Activated naive CD8-positive, alpha-beta T cell (primary cell): ENCODE measurements around the gene CLPTM1L.

Experiments
- H3K27ac Mint-ChIP-seq: one replicate; pipeline ENCODE4 v1.8.0; 2021; ENCODE audit warnings: mixed read lengths
- H3K27me3 Mint-ChIP-seq: one replicate; pipeline ENCODE4 v1.8.0; 2021; ENCODE audit warnings: mixed read lengths
- H3K36me3 Mint-ChIP-seq: one replicate; pipeline ENCODE4 v1.8.0; 2021; ENCODE audit warnings: mixed read lengths
- H3K4me1 Mint-ChIP-seq: one replicate; pipeline ENCODE4 v1.8.0; 2021; ENCODE audit warnings: low read depth, mixed read lengths
- H3K4me3 Mint-ChIP-seq: one replicate; pipeline ENCODE4 v1.8.0; 2021; ENCODE audit warnings: mild to moderate bottlenecking, mixed read lengths
- H3K9me3 Mint-ChIP-seq: one replicate; pipeline ENCODE4 v1.8.0; 2021; ENCODE audit warnings: low read depth, mixed read lengths

Gene CLPTM1L

DNA sequence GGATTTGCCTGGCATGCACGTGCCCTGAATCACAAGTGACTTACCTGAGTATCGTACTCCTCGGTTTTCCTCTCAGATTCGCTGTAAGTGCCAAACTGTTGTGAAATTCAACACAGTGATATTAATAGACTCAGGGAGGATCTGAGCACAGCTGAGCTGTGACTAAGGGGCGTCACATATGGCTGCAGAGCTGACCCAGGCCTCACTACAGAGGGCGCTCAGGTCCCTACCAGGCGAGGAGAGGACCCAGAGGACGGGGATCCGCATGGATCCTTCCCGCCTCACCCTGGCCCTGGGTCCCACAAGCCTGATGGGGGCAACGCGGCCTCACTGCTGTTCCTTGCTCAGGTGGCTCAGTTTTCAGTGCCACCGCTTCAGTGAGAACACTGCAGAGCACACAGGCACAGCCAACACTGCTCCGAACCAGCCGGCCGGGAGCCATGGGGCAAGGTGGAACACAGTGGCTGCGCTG is 20.1 kb downstream of the CLPTM1L start:
- no peaks in the 10 kb centered on the region for H3K36me3 Mint-ChIP-seq
- H3K27me3 Mint-ChIP-seq, result no peaks in the 10 kb centered on the region
- H3K4me3 Mint-ChIP-seq, result no peak overlapping the region
- no peak overlapping the region for H3K27ac Mint-ChIP-seq
- H3K9me3 Mint-ChIP-seq, result no peaks in the 10 kb centered on the region
- H3K4me1 Mint-ChIP-seq, result peaks cover 5% of the 10 kb centered on the region

DNA sequence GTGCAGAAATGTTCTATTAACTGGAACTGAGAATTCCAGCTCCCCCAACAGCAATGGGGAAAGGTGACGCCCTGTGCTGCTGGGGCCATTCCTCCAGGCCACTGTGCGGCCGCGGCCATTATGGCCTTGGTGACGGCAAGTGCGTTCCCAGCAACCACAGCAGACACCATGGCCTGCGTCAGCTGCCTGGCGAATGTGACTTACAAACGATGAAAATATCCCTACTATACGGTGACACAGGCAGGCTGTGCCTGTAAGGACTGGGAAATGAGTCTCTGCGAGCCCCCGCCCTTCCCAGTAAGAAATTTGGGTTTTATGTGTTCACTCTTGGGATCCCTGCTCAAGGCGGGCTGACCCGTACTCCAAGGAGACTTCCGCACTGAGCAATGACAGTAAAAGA is 20.6 kb downstream of the CLPTM1L start:
- Mint-ChIP-seq H3K27ac (no peak overlapping the region), H3K4me1 (peaks cover 5% of the 10 kb centered on the region), H3K9me3 (no peaks in the 10 kb centered on the region), H3K36me3 (no peaks in the 10 kb centered on the region), H3K4me3 (no peak overlapping the region), H3K27me3 (no peaks in the 10 kb centered on the region)

- H3K27ac Mint-ChIP-seq, result no peak overlapping the region
- H3K4me1 Mint-ChIP-seq, result peaks cover 4% of the 10 kb centered on the region
- no peaks in the 10 kb centered on the region for H3K27me3 Mint-ChIP-seq
- no peaks in the 10 kb centered on the region for H3K9me3 Mint-ChIP-seq
- H3K36me3 Mint-ChIP-seq, result no peaks in the 10 kb centered on the region
- H3K4me3 Mint-ChIP-seq, result no peak overlapping the region
These were observed 21.1 kb downstream of the CLPTM1L start for GRCh38 chr5:1323803-1324173.

DNA sequence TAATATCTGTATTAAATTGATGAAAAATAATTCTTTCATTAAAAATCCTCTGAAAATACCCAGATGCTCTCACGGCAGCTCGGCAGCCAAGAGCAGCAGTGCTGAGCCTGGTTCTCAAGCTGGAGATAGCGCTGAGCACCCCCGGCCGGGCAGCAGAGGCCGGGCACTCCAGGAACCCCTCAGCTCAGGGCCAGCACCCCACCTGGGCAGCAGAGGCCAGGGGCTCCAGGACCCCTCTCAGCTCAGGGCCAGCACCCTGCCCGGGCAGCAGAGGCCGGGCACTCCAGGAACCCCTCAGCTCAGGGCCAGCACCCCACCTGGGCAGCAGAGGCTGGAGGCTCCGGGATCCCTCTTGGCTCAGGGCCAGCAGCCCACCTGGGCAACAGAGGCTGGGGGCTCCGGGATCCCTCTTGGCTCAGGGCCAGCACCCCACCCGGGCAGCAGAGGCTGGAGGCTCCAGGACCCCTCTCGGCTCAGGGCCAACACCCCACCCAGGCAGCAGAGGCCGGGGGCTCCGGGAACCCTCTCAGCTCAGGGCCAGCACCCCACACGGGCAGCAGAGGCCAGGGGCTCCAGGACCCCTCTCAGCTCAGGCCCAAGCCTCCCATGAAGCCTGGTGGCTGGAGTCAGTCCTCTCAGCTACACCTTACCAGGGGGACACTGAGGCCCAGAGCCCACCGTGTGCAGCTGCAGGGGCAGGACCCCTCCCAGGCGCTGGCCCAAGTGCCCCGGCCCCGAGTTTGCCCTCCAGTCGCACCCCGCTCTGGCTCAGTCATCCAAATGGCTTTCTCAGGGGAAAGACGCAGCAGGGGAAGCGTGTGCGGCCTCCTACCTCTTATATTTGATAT is 21.7 kb downstream of the CLPTM1L start:
- Mint-ChIP-seq H3K9me3 (no peaks in the 10 kb centered on the region), H3K27ac (no peak overlapping the region), H3K4me1 (no peaks in the 10 kb centered on the region), H3K36me3 (no peaks in the 10 kb centered on the region), H3K4me3 (no peak overlapping the region), H3K27me3 (no peaks in the 10 kb centered on the region)

DNA sequence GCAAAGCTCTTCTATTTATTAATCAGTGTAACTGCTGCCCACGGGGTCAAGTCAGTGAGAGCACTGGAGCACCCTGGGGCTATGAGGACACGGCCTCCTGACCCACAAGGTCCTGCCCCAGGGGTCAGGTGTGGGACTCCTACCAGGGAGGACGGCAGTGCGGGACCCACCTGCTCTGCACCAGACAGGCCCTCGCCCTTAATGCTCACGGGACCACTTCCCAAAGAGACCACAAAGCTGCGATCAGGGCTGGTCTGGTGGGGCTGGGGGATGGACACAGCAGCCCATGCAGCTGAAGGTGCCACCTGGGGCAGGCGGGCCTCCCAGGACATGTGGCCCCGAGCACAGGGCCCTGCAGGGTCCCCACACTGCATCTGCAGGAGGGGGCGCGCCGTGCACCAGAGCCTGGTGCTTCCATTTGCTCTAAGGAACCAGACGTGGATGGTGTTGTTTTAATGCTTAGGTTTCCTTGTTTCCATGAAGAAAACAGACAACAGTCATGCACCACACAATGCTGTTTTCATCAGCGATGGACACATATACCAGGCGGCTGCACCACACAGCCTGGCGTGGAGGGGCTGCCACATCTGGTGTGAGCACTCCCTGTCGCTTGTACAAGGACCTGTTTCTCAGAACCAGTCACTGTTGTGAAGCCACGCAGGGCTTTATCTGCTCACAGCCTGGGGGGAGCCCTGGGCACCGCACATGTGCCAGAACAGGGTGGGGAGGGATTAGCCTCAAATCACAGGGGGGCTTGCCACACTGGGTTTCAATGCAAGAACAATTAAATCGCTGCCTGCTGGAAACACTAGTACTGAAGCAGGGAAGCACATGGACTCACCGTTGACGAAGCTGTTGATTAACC is 22.6 kb downstream of the CLPTM1L start:
- Mint-ChIP-seq H3K27ac (no peak overlapping the region), H3K9me3 (no peaks in the 10 kb centered on the region), H3K4me1 (peaks cover 4% of the 10 kb centered on the region), H3K27me3 (no peaks in the 10 kb centered on the region), H3K36me3 (no peaks in the 10 kb centered on the region), H3K4me3 (no peak overlapping the region)

- Mint-ChIP-seq H3K4me1 (peaks cover 10% of the 10 kb centered on the region), H3K27me3 (no peaks in the 10 kb centered on the region), H3K9me3 (no peaks in the 10 kb centered on the region), H3K4me3 (no peak overlapping the region), H3K27ac (no peak overlapping the region), H3K36me3 (no peaks in the 10 kb centered on the region)
These were observed 23.3 kb downstream of the CLPTM1L start for GRCh38 chr5:1321576-1321975.

DNA sequence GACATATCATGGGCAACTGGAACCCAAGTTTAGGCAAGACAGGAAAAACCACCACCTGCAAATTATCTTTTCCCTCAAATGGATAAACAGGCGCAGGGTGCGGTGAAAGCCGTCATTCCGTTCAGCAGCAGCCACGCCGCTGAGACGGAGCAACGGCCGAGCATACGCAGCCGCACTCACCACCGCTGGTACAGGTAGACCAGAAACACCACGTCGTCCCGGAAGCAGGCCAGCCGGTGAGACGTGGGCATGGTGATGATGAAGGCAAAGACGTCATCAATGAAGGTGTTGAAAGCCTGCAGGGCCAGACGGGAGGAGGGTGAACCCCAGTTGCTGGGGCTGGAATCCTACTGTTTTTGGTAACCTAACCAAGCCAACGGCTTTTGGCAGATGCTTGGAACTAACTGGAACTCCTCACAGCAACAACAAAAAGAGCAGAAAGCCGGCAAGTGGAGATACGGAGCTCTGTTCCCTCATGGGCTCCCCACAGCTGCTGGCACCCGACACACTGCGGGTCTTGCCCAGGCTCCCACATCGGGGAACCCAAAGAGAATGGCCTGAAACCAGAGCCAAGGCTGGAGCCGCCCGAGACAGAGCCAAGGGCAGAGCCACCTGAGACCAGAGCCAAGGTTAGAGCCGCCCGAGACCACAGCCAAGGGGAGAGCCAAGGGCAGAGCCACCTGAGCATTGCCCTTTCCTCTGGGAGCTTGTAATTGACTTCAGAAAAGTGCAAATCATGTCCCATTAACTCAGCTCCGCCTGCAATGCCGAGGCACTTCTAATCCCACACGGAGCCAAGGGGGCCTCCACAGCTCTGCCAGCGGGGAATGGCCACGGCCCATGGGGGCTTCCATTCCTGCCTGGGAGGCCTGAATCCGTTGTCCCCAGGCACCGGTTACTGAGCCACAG is 24.2 kb downstream of the CLPTM1L start:
- Mint-ChIP-seq H3K4me1 (peaks cover 18% of the 10 kb centered on the region), H3K36me3 (no peaks in the 10 kb centered on the region), H3K4me3 (no peak overlapping the region), H3K27me3 (no peaks in the 10 kb centered on the region), H3K27ac (no peak overlapping the region), H3K9me3 (no peaks in the 10 kb centered on the region)

DNA sequence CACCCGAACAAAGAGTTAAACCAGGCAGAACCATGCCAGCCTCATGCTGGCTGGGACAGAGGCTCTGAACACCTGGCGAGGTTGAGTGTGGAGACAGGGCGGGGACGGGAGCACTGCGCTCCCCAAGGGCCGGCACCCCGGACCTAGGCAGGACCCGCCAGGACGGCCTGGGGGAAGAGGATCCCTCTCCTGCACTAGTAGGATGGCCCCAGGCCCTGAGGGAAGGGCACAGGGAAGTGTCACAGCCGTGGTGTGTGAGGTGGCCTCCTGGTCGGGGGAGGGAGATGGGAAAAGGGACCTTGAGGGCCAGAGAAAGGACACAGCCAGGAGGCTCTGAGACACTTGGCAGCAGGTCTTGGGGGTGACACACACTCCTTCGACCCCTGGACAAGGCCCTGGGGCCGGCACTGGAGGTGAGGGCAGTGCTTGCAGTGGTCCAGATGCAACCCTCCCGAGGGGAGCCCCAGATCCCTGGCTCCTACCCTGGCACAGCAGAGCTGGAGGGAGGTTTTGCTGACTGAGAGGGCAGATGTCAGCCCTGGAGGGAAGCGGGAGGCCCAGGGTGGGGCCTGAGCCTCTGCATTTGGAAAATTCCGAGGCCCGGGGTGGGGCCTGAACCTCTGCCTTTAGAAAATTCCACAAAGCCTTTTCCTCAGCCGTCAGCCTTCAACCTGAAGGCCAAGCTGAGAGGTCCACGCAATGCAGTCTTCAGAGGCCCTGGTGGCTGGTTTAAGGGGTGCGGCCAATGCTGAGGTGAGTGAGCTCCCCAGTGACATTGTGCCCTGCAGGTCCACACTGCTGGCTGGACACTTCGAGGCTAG is 25.3 kb downstream of the CLPTM1L start:
- H3K27ac Mint-ChIP-seq, result no peak overlapping the region

DNA sequence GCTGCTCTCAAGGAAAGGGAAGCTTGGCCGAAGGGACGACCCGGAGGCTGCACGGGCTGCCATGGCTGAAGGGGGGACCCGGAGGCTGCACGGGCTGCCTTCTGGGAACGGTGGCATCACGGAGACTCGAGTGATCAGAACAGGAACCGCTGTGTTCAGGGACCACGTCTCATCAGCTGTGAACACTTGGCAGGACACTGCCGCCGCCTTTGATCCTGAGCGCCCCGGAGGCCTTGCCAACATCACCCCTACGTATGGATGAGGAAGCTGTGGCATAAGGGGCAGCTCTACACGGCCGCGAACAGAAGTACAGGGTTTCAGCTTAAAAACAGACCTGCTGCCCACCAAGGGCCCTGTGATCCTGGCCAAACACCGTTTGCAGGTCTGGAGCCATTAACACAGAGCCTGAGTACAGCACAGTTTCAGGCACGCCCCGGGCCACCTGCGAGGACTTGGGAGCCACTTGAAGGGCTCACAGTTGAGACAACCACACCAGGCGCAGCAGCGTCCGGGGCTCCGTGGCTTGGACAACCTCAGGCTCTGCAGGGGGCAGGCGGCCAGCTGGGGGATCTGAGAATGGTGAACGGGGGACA is 26.1 kb downstream of the CLPTM1L start:
- peaks cover 38% of the 10 kb centered on the region for H3K4me1 Mint-ChIP-seq
- no peak overlapping the region for H3K27ac Mint-ChIP-seq
- H3K36me3 Mint-ChIP-seq, result no peaks in the 10 kb centered on the region
- H3K4me3 Mint-ChIP-seq, result no peak overlapping the region
- H3K27me3 Mint-ChIP-seq, result no peaks in the 10 kb centered on the region
- H3K9me3 Mint-ChIP-seq, result no peaks in the 10 kb centered on the region

More for the DNA sequence above, 25.3 kb downstream of the CLPTM1L start:
- Mint-ChIP-seq H3K27me3 (no peaks in the 10 kb centered on the region), H3K4me1 (peaks cover 29% of the 10 kb centered on the region), H3K9me3 (no peaks in the 10 kb centered on the region), H3K4me3 (no peak overlapping the region), H3K36me3 (no peaks in the 10 kb centered on the region)

GRCh38 chr5:1317921-1318565 is 26.9 kb downstream of the CLPTM1L start:
- H3K27ac Mint-ChIP-seq, result no peak overlapping the region
- no peaks in the 10 kb centered on the region for H3K9me3 Mint-ChIP-seq
- no peak overlapping the region for H3K4me3 Mint-ChIP-seq
- H3K36me3 Mint-ChIP-seq, result no peaks in the 10 kb centered on the region
- no peaks in the 10 kb centered on the region for H3K27me3 Mint-ChIP-seq
- H3K4me1 Mint-ChIP-seq, result peaks cover 45% of the 10 kb centered on the region

GRCh38 chr5:1316588-1317340 is 28.1 kb downstream of the CLPTM1L start:
- Mint-ChIP-seq H3K27ac (peak overlapping the region; percentile 75), H3K27me3 (no peaks in the 10 kb centered on the region), H3K4me1 (peaks cover 57% of the 10 kb centered on the region), H3K36me3 (no peaks in the 10 kb centered on the region), H3K9me3 (no peaks in the 10 kb centered on the region), H3K4me3 (peak overlapping the region; percentile 77)

DNA sequence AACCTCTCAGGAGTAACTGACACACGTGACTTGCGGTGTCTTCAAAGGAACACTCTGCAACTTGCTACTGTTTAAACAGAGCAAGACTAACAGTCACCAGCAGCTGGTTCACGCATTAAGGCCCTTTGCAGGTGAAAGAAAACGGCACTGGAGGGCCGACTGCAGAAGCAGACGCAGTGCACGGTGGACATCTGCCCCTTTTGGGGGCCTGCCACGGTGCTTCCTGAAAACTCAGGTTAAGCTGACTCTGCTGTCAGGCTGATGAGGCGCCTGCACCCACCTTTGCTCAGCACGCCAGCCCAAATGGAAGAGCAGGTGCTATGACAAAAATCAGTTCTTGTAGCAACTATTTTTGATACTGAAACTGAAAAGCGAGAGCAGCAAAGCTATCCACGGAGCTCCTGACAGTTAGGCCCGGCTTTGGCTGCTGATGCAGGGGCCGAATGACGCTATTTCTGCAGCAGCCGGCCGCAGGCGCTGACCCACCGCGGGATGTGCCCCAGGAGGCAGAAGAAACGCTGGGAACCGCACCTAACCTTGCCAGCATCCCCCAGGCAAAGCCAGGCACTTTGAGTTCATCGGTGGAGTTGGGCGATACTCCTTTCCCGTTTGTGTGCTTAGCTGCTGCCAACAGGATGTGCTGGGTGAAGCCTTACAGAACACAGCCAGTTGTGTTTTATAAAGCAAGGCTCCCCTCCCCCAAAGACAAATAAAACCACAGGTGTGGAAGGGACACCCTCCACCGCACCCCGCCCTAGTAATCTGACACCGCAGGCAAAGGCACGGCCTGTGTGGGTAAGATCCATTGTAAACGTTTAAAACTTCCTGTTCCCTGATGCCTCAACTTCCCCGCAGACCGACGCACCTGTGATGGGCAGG is 29.0 kb downstream of the CLPTM1L start:
- peak overlapping the region; percentile 77 for H3K4me3 Mint-ChIP-seq
- no peaks in the 10 kb centered on the region for H3K36me3 Mint-ChIP-seq
- H3K9me3 Mint-ChIP-seq, result no peaks in the 10 kb centered on the region
- peaks cover 60% of the 10 kb centered on the region for H3K4me1 Mint-ChIP-seq
- no peaks in the 10 kb centered on the region for H3K27me3 Mint-ChIP-seq
- H3K27ac Mint-ChIP-seq, result peak overlapping the region; percentile 75
